ENCODE data around the gene AGMAT. TPM values are rescaled to one million over a fixed set of nuclear protein-coding genes. Genes with fewer than 3 reads are reported as not detected.

Gene AGMAT
- total and polyA plus RNA-seq, 2 of the 13 experiments (the other 11 are each of a cell fraction or from before 2014, with no cell fraction given), result 59.1 to 174 TPM

DNA sequence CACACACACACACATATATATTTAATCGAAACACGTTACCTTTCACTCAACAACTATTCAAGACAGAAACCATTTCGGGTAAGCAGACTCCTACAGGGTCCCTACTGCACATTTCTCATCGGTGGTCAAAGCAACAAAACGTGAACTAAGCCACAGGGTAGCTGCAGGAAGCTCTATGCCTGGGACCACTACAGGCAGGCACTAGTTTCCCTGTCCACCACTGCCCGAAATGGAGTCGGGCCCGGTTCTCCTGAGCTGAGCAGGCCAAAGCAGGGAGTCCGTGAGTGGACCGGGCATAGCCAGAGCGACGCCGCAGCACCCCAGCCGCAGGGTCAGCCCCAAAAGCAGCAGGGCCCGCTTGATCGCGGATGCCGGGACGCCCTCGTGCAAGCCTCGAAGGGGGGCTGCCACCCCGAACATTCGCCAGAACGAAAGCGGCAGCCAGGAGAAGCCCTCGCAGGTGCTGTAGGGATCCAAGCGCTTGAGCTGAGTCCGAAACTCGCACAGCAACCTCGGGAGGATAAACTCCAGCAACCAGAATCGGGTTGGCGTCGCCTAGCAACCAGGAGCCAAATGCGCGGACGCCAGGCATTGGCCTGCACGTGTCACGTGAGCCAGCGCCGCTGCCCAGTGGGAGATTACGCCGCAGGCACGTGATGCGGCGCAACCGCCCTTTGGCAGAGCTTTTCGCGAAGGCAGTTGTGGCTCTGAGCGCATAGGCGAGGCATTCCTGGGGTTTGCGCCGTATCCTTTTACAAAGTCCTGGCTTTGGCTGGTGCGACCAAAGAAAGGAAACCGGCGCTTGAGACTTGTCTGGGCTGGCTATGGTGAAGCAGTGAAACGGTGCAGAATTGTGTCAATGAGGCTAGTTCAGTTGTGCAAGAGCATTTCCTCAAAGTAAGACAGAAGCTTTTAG lies 18.5 kb upstream of the AGMAT start (continued):
- TF ChIP-seq, protein P1, sequence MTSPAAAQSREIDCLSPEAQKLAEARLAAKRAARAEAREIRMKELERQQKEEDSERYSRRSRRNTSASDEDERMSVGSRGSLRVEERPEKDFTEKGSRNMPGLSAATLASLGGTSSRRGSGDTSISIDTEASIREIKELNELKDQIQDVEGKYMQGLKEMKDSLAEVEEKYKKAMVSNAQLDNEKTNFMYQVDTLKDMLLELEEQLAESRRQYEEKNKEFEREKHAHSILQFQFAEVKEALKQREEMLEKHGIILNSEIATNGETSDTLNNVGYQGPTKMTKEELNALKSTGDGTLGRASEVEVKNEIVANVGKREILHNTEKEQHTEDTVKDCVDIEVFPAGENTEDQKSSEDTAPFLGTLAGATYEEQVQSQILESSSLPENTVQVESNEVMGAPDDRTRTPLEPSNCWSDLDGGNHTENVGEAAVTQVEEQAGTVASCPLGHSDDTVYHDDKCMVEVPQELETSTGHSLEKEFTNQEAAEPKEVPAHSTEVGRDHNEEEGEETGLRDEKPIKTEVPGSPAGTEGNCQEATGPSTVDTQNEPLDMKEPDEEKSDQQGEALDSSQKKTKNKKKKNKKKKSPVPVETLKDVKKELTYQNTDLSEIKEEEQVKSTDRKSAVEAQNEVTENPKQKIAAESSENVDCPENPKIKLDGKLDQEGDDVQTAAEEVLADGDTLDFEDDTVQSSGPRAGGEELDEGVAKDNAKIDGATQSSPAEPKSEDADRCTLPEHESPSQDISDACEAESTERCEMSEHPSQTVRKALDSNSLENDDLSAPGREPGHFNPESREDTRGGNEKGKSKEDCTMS (CRISPR knock-in tag; conservative IDR thresholded peaks at IDR 0.05), result 0 out of 2 replicates have a peak, but pooled peaks have one; percentile 47
- peak; percentile 66; the same call in 1 of the 2 replicates for TF ChIP-seq AHR (CRISPR knock-in tag; IDR thresholded peaks at IDR 0.05)
- TF ChIP-seq, protein P2, sequence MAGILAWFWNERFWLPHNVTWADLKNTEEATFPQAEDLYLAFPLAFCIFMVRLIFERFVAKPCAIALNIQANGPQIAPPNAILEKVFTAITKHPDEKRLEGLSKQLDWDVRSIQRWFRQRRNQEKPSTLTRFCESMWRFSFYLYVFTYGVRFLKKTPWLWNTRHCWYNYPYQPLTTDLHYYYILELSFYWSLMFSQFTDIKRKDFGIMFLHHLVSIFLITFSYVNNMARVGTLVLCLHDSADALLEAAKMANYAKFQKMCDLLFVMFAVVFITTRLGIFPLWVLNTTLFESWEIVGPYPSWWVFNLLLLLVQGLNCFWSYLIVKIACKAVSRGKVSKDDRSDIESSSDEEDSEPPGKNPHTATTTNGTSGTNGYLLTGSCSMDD (CRISPR knock-in tag; IDR thresholded peaks at IDR 0.05), result no peak
- TF ChIP-seq EED (CRISPR knock-in tag; IDR thresholded peaks at IDR 0.05), result peak; percentile 87; the same call in 1 of the 2 replicates
- TF ChIP-seq, protein P3, sequence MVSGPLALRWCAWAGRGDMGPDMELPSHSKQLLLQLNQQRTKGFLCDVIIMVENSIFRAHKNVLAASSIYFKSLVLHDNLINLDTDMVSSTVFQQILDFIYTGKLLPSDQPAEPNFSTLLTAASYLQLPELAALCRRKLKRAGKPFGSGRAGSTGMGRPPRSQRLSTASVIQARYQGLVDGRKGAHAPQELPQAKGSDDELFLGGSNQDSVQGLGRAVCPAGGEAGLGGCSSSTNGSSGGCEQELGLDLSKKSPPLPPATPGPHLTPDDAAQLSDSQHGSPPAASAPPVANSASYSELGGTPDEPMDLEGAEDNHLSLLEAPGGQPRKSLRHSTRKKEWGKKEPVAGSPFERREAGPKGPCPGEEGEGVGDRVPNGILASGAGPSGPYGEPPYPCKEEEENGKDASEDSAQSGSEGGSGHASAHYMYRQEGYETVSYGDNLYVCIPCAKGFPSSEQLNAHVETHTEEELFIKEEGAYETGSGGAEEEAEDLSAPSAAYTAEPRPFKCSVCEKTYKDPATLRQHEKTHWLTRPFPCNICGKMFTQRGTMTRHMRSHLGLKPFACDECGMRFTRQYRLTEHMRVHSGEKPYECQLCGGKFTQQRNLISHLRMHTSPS (CRISPR knock-in tag; IDR thresholded peaks at IDR 0.05; ENCODE audit: low read depth), result 0 out of 2 replicates have a peak, but pooled peaks have one; percentile 40
- TF ChIP-seq EEA1 (CRISPR knock-in tag; IDR thresholded peaks at IDR 0.05; ENCODE audit: borderline replicate concordance), result no peak
- no peak for TF ChIP-seq NFIC (IDR thresholded peaks at IDR 0.05; ENCODE audit: low read length)
- TF ChIP-seq, protein P4, sequence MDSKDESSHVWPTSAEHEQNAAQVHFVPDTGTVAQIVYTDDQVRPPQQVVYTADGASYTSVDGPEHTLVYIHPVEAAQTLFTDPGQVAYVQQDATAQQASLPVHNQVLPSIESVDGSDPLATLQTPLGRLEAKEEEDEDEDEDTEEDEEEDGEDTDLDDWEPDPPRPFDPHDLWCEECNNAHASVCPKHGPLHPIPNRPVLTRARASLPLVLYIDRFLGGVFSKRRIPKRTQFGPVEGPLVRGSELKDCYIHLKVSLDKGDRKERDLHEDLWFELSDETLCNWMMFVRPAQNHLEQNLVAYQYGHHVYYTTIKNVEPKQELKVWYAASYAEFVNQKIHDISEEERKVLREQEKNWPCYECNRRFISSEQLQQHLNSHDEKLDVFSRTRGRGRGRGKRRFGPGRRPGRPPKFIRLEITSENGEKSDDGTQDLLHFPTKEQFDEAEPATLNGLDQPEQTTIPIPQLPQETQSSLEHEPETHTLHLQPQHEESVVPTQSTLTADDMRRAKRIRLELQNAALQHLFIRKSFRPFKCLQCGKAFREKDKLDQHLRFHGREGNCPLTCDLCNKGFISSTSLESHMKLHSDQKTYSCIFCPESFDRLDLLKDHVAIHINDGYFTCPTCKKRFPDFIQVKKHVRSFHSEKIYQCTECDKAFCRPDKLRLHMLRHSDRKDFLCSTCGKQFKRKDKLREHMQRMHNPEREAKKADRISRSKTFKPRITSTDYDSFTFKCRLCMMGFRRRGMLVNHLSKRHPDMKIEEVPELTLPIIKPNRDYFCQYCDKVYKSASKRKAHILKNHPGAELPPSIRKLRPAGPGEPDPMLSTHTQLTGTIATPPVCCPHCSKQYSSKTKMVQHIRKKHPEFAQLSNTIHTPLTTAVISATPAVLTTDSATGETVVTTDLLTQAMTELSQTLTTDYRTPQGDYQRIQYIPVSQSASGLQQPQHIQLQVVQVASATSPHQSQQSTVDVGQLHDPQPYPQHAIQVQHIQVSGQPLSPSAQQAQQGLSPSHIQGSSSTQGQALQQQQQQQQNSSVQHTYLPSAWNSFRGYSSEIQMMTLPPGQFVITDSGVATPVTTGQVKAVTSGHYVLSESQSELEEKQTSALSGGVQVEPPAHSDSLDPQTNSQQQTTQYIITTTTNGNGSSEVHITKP (CRISPR knock-in tag; IDR thresholded peaks at IDR 0.05; ENCODE audit: low read depth), result no peak
- TF ChIP-seq, protein P5, sequence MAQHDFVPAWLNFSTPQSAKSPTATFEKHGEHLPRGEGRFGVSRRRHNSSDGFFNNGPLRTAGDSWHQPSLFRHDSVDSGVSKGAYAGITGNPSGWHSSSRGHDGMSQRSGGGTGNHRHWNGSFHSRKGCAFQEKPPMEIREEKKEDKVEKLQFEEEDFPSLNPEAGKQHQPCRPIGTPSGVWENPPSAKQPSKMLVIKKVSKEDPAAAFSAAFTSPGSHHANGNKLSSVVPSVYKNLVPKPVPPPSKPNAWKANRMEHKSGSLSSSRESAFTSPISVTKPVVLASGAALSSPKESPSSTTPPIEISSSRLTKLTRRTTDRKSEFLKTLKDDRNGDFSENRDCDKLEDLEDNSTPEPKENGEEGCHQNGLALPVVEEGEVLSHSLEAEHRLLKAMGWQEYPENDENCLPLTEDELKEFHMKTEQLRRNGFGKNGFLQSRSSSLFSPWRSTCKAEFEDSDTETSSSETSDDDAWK (CRISPR knock-in tag; IDR thresholded peaks at IDR 0.05), result no peak
- TF ChIP-seq JARID2 (CRISPR knock-in tag; IDR thresholded peaks at IDR 0.05; ENCODE audit: insufficient replicate concordance), result no peak
- TF ChIP-seq CREM (IDR thresholded peaks at IDR 0.05), result no peak; the same call in 1 of the 2 replicates
- no peak for TF ChIP-seq CREM (CRISPR knock-in tag; IDR thresholded peaks at IDR 0.05)
- TF ChIP-seq, protein P6, sequence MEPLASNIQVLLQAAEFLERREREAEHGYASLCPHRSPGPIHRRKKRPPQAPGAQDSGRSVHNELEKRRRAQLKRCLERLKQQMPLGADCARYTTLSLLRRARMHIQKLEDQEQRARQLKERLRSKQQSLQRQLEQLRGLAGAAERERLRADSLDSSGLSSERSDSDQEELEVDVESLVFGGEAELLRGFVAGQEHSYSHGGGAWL (CRISPR knock-in tag; IDR thresholded peaks at IDR 0.05), result peak; percentile 91; the same call in 1 of the 2 replicates
- TF ChIP-seq ZNF510 (CRISPR knock-in tag; IDR thresholded peaks at IDR 0.05; ENCODE audit: low read depth), result no peak
- no peak for TF ChIP-seq ZNF672 (CRISPR knock-in tag; IDR thresholded peaks at IDR 0.05)
- TF ChIP-seq ZNF879 (CRISPR knock-in tag; IDR thresholded peaks at IDR 0.05), result peak; percentile 81; the same call in 1 of the 2 replicates
- TF ChIP-seq NR3C1 (CRISPR knock-in tag; IDR thresholded peaks at IDR 0.05), result no peak
